B cell (primary cell): Measurements from ENCODE around the gene HPS5. TPM values are rescaled to one million over a fixed set of nuclear protein-coding genes. Genes with fewer than 3 reads are reported as not detected.

ENCODE experiments used
- ATAC-seq: fragments of 200-7000 bp; cut with Tn5 transposase; one replicate; pipeline ENCODE4 v1.10.0; 2021; ENCODE audit warnings: low read depth, mild to moderate bottlenecking, moderate number of reproducible peaks, moderate library complexity
- CTCF ChIA-PET: fragments of 350-600 bp; sonication (Branson Sonifier 250); formaldehyde crosslinking; loops from one replicate; lab custom pipeline; 2021; ENCODE audit warnings: antibody characterized with exemption, inconsistent platforms; lab: Charles Lee
- POLR2A ChIA-PET: fragments of 350-600 bp; sonication (Branson Sonifier 250); formaldehyde crosslinking; loops from one replicate; lab custom pipeline; 2021; ENCODE audit warnings: antibody characterized with exemption; lab: Charles Lee
- DNase-seq: peaks from one replicate; pipeline ENCODE4 v3.0.0; 2013
- H2AFZ ChIP-seq: 2 replicates; pipeline ENCODE4 v1.6.1; 2012; ENCODE audit warnings: mild to moderate bottlenecking, low read depth, low read length; ENCODE audit not compliant: insufficient read depth, poor library complexity, severe bottlenecking
- H3K27ac ChIP-seq, 2 donors: 1 replicate in 1 of 2; 2 replicates in 1 of 2; pipeline ENCODE4 v1.5.1; 2012 to 2013; ENCODE audit warnings: low read length in 2 of 2, mild to moderate bottlenecking in 2 of 2, moderate library complexity in 1 of 2
- H3K27me3 ChIP-seq, 4 experiments: fragments of 200-600 bp in 1 of 4; sonication (generic) in 1 of 4; replicated peaks in 1 of 4; 1 replicate in 2 of 4; 2 replicates in 2 of 4; pipeline versions ENCODE4 v1.6.1 to v1.7.0; 2013 to 2016; ENCODE audit warnings: low read length in 3 of 4, mild to moderate bottlenecking in 2 of 4, mixed read lengths in 1 of 4, moderate library complexity in 1 of 4; ENCODE audit not compliant: insufficient read depth in 4 of 4, control insufficient read depth in 3 of 4; ENCODE audit errors: control extremely low read depth in 1 of 4
- H3K36me3 ChIP-seq, 2 experiments: replicated peaks in 1 of 2; 1 replicate in 1 of 2; 2 replicates in 1 of 2; pipeline versions ENCODE4 v1.6.1 to v1.7.1; 2013; ENCODE audit warnings: low read length in 1 of 2; ENCODE audit not compliant: insufficient read depth in 2 of 2, control insufficient read depth in 1 of 2; ENCODE audit errors: control extremely low read depth in 1 of 2, extremely low read depth in 1 of 2
- H3K4me1 ChIP-seq, 2 donors: fragments of 200-600 bp in 1 of 2; sonication (generic) in 1 of 2; 1 replicate in 1 of 2; 2 replicates in 1 of 2; pipeline versions ENCODE4 v1.5.1 to v1.6.1; 2013 to 2017; ENCODE audit warnings: low read length in 2 of 2; ENCODE audit not compliant: control insufficient read depth in 2 of 2, insufficient read depth in 2 of 2
- H3K4me2 ChIP-seq: replicated peaks from 2 replicates; pipeline ENCODE3; 2012; ENCODE audit warnings: mild to moderate bottlenecking, low read depth, low read length; ENCODE audit not compliant: poor library complexity, severe bottlenecking
- H3K4me3 ChIP-seq, 5 experiments: fragments of 200-600 bp in 1 of 5; sonication (generic) in 1 of 5; 1 replicate in 3 of 5; 2 replicates in 2 of 5; pipeline versions ENCODE4 v1.5.1 to v1.7.0; 2011 to 2016; ENCODE audit warnings: low read length in 4 of 5, mild to moderate bottlenecking in 4 of 5, low read depth in 2 of 5, control low read depth in 1 of 5, moderate library complexity in 1 of 5; ENCODE audit not compliant: insufficient read depth in 1 of 5; ENCODE audit errors: control extremely low read depth in 1 of 5, extremely low read depth in 1 of 5
- H3K79me2 ChIP-seq: fragments of 200-600 bp; sonication (generic); one replicate; pipeline ENCODE4 v1.6.0; 2016; ENCODE audit warnings: low read length; ENCODE audit not compliant: control insufficient read depth, insufficient read depth
- H3K9ac ChIP-seq: fragments of 200-600 bp; sonication (generic); 2 replicates; pipeline ENCODE4 v1.6.1; 2017; ENCODE audit warnings: mild to moderate bottlenecking, low read length, moderate library complexity
- H3K9me3 ChIP-seq, 3 donors: one replicate each; pipeline versions ENCODE4 v1.6.1 to v1.7.1; 2013; ENCODE audit warnings: low read length in 2 of 3; ENCODE audit not compliant: control insufficient read depth in 2 of 3, insufficient read depth in 1 of 3; ENCODE audit errors: control extremely low read depth in 1 of 3
- H4K20me1 ChIP-seq: 2 replicates; pipeline ENCODE4 v1.6.0; 2012; ENCODE audit warnings: mild to moderate bottlenecking, low read length; ENCODE audit not compliant: insufficient read depth, control insufficient read depth, poor library complexity, severe bottlenecking
- H3K27ac Mint-ChIP-seq: one replicate; pipeline ENCODE4 v1.8.0; 2021; ENCODE audit warnings: mixed read lengths
- H3K27me3 Mint-ChIP-seq: one replicate; pipeline ENCODE4 v1.8.0; 2021; ENCODE audit warnings: mixed read lengths
- H3K4me1 Mint-ChIP-seq: one replicate; pipeline ENCODE4 v1.8.0; 2021; ENCODE audit warnings: mixed read lengths
- H3K4me3 Mint-ChIP-seq: one replicate; pipeline ENCODE4 v1.8.0; 2021; ENCODE audit warnings: mixed read lengths
- H3K9me3 Mint-ChIP-seq: one replicate; pipeline ENCODE4 v1.8.0; 2022; ENCODE audit warnings: mixed read lengths; ENCODE audit not compliant: insufficient read depth
- CTCF ChIP-seq: fragments of 200-600 bp; IDR thresholded peaks from one replicate; pipeline ENCODE4 v1.8.0; 2022; ENCODE audit warnings: antibody characterized with exemption, mild to moderate bottlenecking
- EZH2 ChIP-seq: IDR thresholded peaks from 2 replicates; pipeline ENCODE4 v1.6.1; 2012; ENCODE audit warnings: borderline replicate concordance, low read depth, mild to moderate bottlenecking, moderate library complexity, low read length; ENCODE audit not compliant: insufficient read depth, poor library complexity, severe bottlenecking
- WGBS: methylation state at CpG from one replicate; pipeline ENCODE4 v1.1.5; 2013; ENCODE audit warnings: missing lambda C conversion rate; ENCODE audit not compliant: insufficient coverage; 5-methylcytosine and 5-hydroxymethylcytosine counted together
- intact Hi-C: fragments of 100-400 bp; cut with micrococcal nuclease; formaldehyde crosslinking; loops from one replicate; pipeline ENCODE4 v1.10.0; 2022
- polyA plus RNA-seq: library from polyadenylated mRNA; depleted of rRNA; stranded (reverse); fragments of >200 nt; gene quantifications from 2 replicates; pipeline ENCODE4 v1.2.3, GENCODE V29; 2012
- total RNA-seq, 2 donors: library from RNA; stranded (reverse); fragments of 120-200 nt in 1 of 2; gene quantifications; 1 replicate in 1 of 2; 2 replicates in 1 of 2; pipeline versions ENCODE4 v1.2.3 to v1.2.4, GENCODE V29; 2013 to 2022

The HPS5 gene
- total and polyA plus RNA-seq, 2 donors (not counting 1 experiment from before 2014, with no cell fraction given) = 15.2 to 31.3 TPM

- H3K4me3 ChIP-seq = no peak overlapping the region
- intact Hi-C loops = loop anchor here (5.0 kb wide), 2 partner anchors 40 kb away; partner anchors contain the start of genes GTF2H1 and HPS5
- peaks cover 37% of the 10 kb centered on the region for H3K4me1 Mint-ChIP-seq
Measured at GRCh38 chr11:18282626-18283025, 39.3 kb downstream of the HPS5 start.

More at GRCh38 chr11:18282626-18283025, 39.3 kb downstream of the HPS5 start:
- peak overlapping the region; percentile 83 for H3K27ac Mint-ChIP-seq
- ChIA-PET POLR2A (interaction anchor here (0.5 to 1.2 kb wide), 3 partner anchors 28 to 110 kb away, joined by 4 to 8 read pairs (median 6); partner anchors contain the start of genes GTF2H1 and HPS5), CTCF (interaction anchor here (0.5 to 1.9 kb wide), 6 partner anchors 10 to 177 kb away, joined by 3 to 9 read pairs (median 4); partner anchors contain the start of gene SAAL1)
- H3K27me3 ChIP-seq = no peaks in the 10 kb centered on the region
- peak overlapping the region; percentile 58 for H2AFZ ChIP-seq
- H3K9ac ChIP-seq = peak overlapping the region; percentile 22
- TF ChIP-seq CTCF (no peak), EZH2 (no peak)
- ATAC-seq = peak; percentile 67
- peak overlapping the region; percentile 4 for H3K4me3 Mint-ChIP-seq
- H3K9me3 Mint-ChIP-seq = no peaks in the 10 kb centered on the region
- H3K36me3 ChIP-seq = peaks cover 0 to 60% of the 10 kb centered on the region in 2 experiments
- peaks cover 34 to 39% of the 10 kb centered on the region in 2 donors for H3K4me1 ChIP-seq
- H3K79me2 ChIP-seq = peaks cover 9% of the 10 kb centered on the region
- no CpG with 5 or more reads among the region's 2 CpGs for WGBS
- no peaks in the 10 kb centered on the region for H4K20me1 ChIP-seq
- H3K27me3 Mint-ChIP-seq = no peaks in the 10 kb centered on the region
- DNase-seq = peak; percentile 62
- H3K27ac ChIP-seq = peak overlapping the region; percentile 68 to 86
- H3K4me2 ChIP-seq = peak overlapping the region; percentile 49
- H3K9me3 ChIP-seq = no peaks in the 10 kb centered on the region
